ENCODE data around the gene BARD1.

DNA sequence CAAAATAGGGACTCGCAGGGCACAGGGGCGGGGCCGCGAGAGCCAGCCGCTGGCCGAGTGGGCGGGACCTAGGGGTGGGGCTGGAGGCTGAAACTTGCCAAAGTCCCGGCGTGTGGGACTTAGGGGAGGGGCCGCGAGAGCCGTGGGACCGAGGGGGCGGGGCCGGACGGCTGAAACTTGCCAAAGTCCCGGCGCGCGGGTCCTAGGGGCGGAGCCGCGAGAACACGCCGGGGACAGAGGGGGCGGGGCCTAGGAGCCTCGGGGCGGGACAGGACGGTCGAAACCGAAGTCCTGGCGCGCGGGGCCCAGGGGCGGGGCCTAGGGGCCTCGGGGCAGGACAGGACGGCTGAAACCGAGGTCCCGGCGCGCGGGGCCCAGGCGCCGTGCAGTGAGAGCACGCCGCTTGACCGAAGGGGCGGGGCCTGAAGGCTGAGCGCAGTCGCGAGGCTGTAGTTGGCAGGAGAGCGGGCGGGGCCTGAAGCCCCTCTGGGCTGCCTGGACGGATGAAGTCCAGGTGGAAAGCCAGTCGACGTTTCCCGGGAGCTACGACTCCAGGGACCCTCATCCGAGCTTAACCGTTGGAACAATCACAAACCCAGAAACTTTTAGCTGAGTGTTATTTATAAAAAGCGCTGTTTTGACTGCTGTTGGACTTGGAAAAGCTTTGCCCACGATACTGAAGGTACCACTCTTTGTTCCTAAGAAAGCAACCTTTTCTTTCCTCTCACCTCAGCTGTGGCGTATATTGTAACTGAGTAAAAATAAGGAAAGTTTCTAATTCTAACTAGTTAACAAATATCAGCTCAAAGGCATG is 475 bp upstream of the BARD1 start:
- TF ChIP-seq EZH2 (IDR thresholded peaks at IDR 0.05; ENCODE audit: borderline replicate concordance, insufficient read depth, low read depth, low read length, poor library complexity, severe bottlenecking) (no peak), CTCF (IDR thresholded peaks at IDR 0.05) (no peak)
